Measurements from ENCODE around the gene LUZP2. TPM values are rescaled to one million over a fixed set of nuclear protein-coding genes. Genes with fewer than 3 reads are reported as not detected.

The LUZP2 gene
- 10 to 100 TPM in 4 of 8 experiments, 1 to 10 TPM in 3, under 1 TPM in 1; 0.46 to 48.5 (median 9.8) TPM for total RNA-seq

GRCh38 chr11:24496736-24497725 is at the start of gene LUZP2:
Gene LUZP2 (plus strand): TSS chr11:24497053.
- WGBS, 10 experiments = 0 to 22% (median 6%) methylated on average over 3 to 32 of the region's 65 CpGs; no CpG with 5 or more reads in 2 of the 10 experiments
- Histone ChIP-seq H3K4me3 (peak within 1 kb of the TSS; percentile 40 to 64 (median 53)), H3K27ac (peak within 1 kb of the TSS; percentile 45 to 59), H3K4me1 (replicated peaks in 1 of 2) (peaks cover 0 to 6% of the 10 kb centered on the region in 2 donors)
- ATAC-seq (replicated peaks in 6 of 8) = peak; percentile 56 to 96 (median 94)
- in situ Hi-C loops (cut with MboI; ENCODE audit: low pct_unique_long_range_greater_than_20kb in 2 of 9, low sequenced_read_pairs in 9 of 9, unreplicated experiment in 9 of 9) = no loop called here

- Histone ChIP-seq H3K27ac (no peak overlapping the region), H3K4me3 (no peak overlapping the region), H3K4me1 (replicated peaks in 1 of 2) (no peaks in the 10 kb centered on the region)
- 28 to 100% (median 83%) methylated on average over 2 to 3 of the region's 3 CpGs; no CpG with 5 or more reads in 3 of the 10 experiments for WGBS, 10 experiments
- in situ Hi-C loops (cut with MboI; ENCODE audit: low pct_unique_long_range_greater_than_20kb in 2 of 9, low sequenced_read_pairs in 9 of 9, unreplicated experiment in 9 of 9) = no loop called here
- no peak for ATAC-seq (replicated peaks in 6 of 8)
Observed at GRCh38 chr11:24453129-24453718, 43.6 kb upstream of the LUZP2 start.

GRCh38 chr11:24457985-24458384 is 38.9 kb upstream of the LUZP2 start:
- Histone ChIP-seq H3K4me1 (replicated peaks in 1 of 2) (no peaks in the 10 kb centered on the region), H3K4me3 (no peak overlapping the region), H3K27ac (no peak overlapping the region)
- in situ Hi-C loops (cut with MboI; ENCODE audit: low pct_unique_long_range_greater_than_20kb in 2 of 9, low sequenced_read_pairs in 9 of 9, unreplicated experiment in 9 of 9) = no loop called here
- peak in 1 of 8 experiments; percentile 36 for ATAC-seq (replicated peaks in 6 of 8)

DNA sequence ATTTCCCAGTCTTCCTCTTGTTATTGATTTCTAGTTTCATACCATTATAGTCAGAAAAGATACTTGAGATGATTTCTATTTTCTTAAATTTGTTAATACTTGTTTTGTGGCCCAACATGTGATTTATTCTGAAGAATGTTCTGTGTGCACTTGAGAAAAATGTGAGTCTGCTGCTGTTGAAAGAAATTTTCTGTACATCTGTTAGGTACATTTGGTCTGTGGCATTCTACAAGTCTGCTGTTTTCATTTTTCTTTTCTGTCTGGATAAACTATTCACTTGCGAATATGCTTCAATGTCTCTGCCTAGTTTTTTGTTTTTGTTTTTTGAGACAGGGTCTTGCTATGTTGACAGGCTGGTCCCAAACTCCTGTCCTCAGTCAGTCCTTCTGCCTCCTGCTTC is 26.4 kb upstream of the LUZP2 start:
- in situ Hi-C loops (cut with MboI; ENCODE audit: low pct_unique_long_range_greater_than_20kb in 2 of 9, low sequenced_read_pairs in 9 of 9, unreplicated experiment in 9 of 9) = no loop called here
- no peak overlapping the region for H3K27ac ChIP-seq
- 30 to 100% (median 89%) methylated on average over 1 of the region's 1 CpG for WGBS, 10 experiments
- no peaks in the 10 kb centered on the region for H3K4me1 ChIP-seq (replicated peaks in 1 of 2)
- ATAC-seq (replicated peaks in 6 of 8) = no peak
- H3K4me3 ChIP-seq = no peak overlapping the region

DNA sequence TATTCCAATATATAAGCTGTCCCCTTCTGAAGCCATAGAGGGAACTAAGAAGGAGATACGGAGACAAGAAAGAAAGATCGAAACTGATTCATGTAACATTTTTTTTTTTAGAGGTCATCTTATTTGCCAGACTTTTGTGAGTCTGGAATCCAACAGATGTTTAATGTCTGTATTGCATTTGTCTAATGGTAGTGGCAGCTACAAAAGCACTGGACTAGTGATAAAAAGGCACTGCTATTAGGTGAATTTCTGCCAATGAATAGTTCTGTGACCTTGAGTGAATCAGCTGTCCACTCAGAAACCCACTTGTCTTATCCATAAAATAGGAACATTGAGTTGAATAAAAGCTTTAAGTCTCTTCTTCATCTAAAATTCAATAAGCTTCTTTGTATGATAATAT is 25.8 kb upstream of the LUZP2 start:
- WGBS, 10 experiments = 8 to 60% (median 28%) methylated on average over 2 of the region's 2 CpGs; no CpG with 5 or more reads in 4 of the 10 experiments
- in situ Hi-C loops (cut with MboI; ENCODE audit: low pct_unique_long_range_greater_than_20kb in 2 of 9, low sequenced_read_pairs in 9 of 9, unreplicated experiment in 9 of 9) = no loop called here
- H3K4me3 ChIP-seq = no peak overlapping the region
- ATAC-seq (replicated peaks in 6 of 8) = no peak
- H3K27ac ChIP-seq = no peak overlapping the region
- H3K4me1 ChIP-seq (replicated peaks in 1 of 2) = no peaks in the 10 kb centered on the region

- in situ Hi-C loops (cut with MboI; ENCODE audit: low pct_unique_long_range_greater_than_20kb in 2 of 9, low sequenced_read_pairs in 9 of 9, unreplicated experiment in 9 of 9) = no loop called here
- Histone ChIP-seq H3K27ac (no peak overlapping the region), H3K4me3 (no peak overlapping the region), H3K4me1 (replicated peaks in 1 of 2) (no peaks in the 10 kb centered on the region)
- WGBS, 10 experiments = 17 to 100% (median 80%) methylated on average over 1 of the region's 1 CpG; no CpG with 5 or more reads in 3 of the 10 experiments
- no peak for ATAC-seq (replicated peaks in 6 of 8)
Observed at GRCh38 chr11:24478718-24479117, 18.1 kb upstream of the LUZP2 start.

- 35 to 92% (median 77%) methylated on average over 2 to 4 of the region's 4 CpGs for WGBS, 10 experiments
- Histone ChIP-seq H3K4me3 (no peak overlapping the region), H3K4me1 (replicated peaks in 1 of 2) (no peaks in the 10 kb centered on the region), H3K27ac (no peak overlapping the region)
- in situ Hi-C loops (cut with MboI; ENCODE audit: low pct_unique_long_range_greater_than_20kb in 2 of 9, low sequenced_read_pairs in 9 of 9, unreplicated experiment in 9 of 9) = no loop called here
- no peak for ATAC-seq (replicated peaks in 6 of 8)
Observed at GRCh38 chr11:24489477-24489876, 7.4 kb upstream of the LUZP2 start.

- in situ Hi-C loops (cut with MboI; ENCODE audit: low pct_unique_long_range_greater_than_20kb in 2 of 9, low sequenced_read_pairs in 9 of 9, unreplicated experiment in 9 of 9) = no loop called here
- 0 to 6% (median 4%) methylated on average over 1 to 13 of the region's 14 CpGs; no CpG with 5 or more reads in 2 of the 10 experiments for WGBS, 10 experiments
- peak in 2 of 8 experiments; percentile 20 to 28 for ATAC-seq (replicated peaks in 6 of 8)
- Histone ChIP-seq H3K4me3 (peak overlapping the region; percentile 40 to 64 (median 53)), H3K27ac (peak overlapping the region; percentile 45 to 59), H3K4me1 (replicated peaks in 1 of 2) (peaks cover 0 to 6% of the 10 kb centered on the region in 2 donors)
Observed at GRCh38 chr11:24496386-24496735, 492 bp upstream of the LUZP2 start.

GRCh38 chr11:24497831-24498230 is 978 bp downstream of the LUZP2 start:
- no peak for ATAC-seq (replicated peaks in 6 of 8)
- no peak overlapping the region for H3K27ac ChIP-seq
- 33 to 100% (median 81%) methylated on average over 1 to 3 of the region's 3 CpGs for WGBS, 10 experiments
- H3K4me3 ChIP-seq = peak overlapping the region; percentile 40 to 64 (median 53)
- H3K4me1 ChIP-seq (replicated peaks in 1 of 2) = peaks cover 0 to 6% of the 10 kb centered on the region in 2 donors
- in situ Hi-C loops (cut with MboI; ENCODE audit: low pct_unique_long_range_greater_than_20kb in 2 of 9, low sequenced_read_pairs in 9 of 9, unreplicated experiment in 9 of 9) = no loop called here

DNA sequence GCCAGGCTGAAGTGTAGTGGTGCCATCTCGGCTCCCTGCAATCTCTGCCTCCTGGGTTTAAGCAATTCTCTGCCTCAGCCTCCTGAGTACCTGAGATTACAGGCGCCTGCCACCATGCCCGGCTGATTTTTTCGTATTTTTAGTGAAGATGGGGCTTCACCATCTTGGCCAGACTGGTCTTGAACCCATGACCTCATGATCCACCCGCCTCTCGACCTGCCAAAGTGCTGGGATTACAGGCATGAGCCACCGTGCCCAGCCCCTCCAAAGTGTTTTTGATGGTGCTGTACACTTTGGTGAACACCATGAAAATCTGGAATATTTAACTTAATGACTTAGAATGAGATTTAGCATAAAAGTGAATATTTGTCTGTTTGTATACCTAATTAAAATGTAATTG is 5.6 kb downstream of the LUZP2 start:
- WGBS, 10 experiments = 21 to 100% (median 83%) methylated on average over 1 to 7 of the region's 7 CpGs; no CpG with 5 or more reads in 2 of the 10 experiments
- Histone ChIP-seq H3K27ac (no peak overlapping the region), H3K4me1 (replicated peaks in 1 of 2) (peaks cover 0 to 5% of the 10 kb centered on the region in 2 donors), H3K4me3 (no peak overlapping the region)
- in situ Hi-C loops (cut with MboI; ENCODE audit: low pct_unique_long_range_greater_than_20kb in 2 of 9, low sequenced_read_pairs in 9 of 9, unreplicated experiment in 9 of 9) = no loop called here
- no peak for ATAC-seq (replicated peaks in 6 of 8)

- H3K27ac ChIP-seq = no peak overlapping the region
- ATAC-seq (replicated peaks in 6 of 8) = no peak
- in situ Hi-C loops (cut with MboI; ENCODE audit: low pct_unique_long_range_greater_than_20kb in 2 of 9, low sequenced_read_pairs in 9 of 9, unreplicated experiment in 9 of 9) = no loop called here
- 0 to 78% (median 29%) methylated on average over 1 to 3 of the region's 3 CpGs; no CpG with 5 or more reads in 4 of the 10 experiments for WGBS, 10 experiments
- H3K4me1 ChIP-seq (replicated peaks in 1 of 2) = peaks cover 4 to 7% of the 10 kb centered on the region in 2 donors
- H3K4me3 ChIP-seq = no peak overlapping the region
Observed at GRCh38 chr11:24509114-24509513, 12.3 kb downstream of the LUZP2 start.

DNA sequence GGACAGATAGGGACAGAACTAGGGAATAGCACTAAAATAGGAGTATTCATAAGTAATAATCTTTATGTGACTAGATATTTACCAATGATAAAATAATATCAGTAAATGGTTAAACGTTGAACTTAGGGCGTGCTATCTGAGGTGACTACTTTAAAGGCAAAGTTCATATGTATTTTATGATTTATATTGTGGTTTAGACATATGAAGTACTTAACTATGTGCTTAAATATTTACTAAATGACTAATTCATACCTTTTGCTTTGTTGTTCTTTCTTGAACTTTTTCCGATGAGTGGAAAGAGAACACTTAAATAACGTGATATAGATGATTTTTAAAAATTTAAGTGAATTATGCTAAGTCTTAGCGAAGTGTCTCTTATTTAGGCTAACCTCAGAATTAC is 14.7 kb downstream of the LUZP2 start:
- Histone ChIP-seq H3K4me1 (replicated peaks in 1 of 2) (peaks cover 4 to 7% of the 10 kb centered on the region in 2 donors), H3K4me3 (no peak overlapping the region), H3K27ac (no peak overlapping the region)
- WGBS, 10 experiments = 8 to 90% (median 74%) methylated on average over 4 to 5 of the region's 5 CpGs
- ATAC-seq (replicated peaks in 6 of 8) = no peak
- in situ Hi-C loops (cut with MboI; ENCODE audit: low pct_unique_long_range_greater_than_20kb in 2 of 9, low sequenced_read_pairs in 9 of 9, unreplicated experiment in 9 of 9) = no loop called here

DNA sequence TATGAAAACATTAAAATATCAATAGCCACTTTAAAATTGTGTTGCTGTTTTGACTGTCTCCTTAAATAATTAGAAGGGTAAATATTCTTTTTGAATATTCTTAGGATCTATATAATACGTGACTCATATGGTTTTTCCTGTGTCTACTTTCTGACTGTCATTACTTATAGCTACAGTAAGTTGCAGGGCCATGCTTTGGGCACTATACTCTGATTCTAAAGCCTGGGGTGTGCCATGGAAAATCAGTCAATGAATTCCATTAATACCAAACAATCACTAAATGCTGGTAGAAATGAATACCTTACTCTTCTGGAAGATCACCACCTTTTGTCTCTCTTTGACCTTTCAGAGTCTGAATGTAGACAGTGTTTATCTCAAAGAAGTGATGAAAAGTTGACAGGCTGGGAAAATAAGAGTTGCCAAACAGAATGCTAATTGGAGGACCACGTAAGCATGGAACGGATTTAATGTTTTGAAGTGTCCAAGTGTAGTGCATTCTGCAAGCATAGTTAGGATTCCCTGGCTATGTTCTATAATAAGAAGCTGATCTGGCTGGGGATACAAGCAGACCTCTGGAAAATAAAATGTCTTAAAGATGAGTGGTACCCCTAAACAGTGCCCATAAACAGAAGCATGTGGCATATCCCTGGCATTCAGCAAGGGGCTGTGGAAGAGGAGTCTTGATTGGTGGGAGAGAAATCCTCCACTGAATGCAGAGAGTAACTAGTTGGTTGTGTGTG is 16.8 kb downstream of the LUZP2 start:
- in situ Hi-C loops (cut with MboI; ENCODE audit: low pct_unique_long_range_greater_than_20kb in 2 of 9, low sequenced_read_pairs in 9 of 9, unreplicated experiment in 9 of 9) = no loop called here
- Histone ChIP-seq H3K4me1 (replicated peaks in 1 of 2) (peaks cover 4 to 7% of the 10 kb centered on the region in 2 donors), H3K4me3 (no peak overlapping the region), H3K27ac (no peak overlapping the region)
- ATAC-seq (replicated peaks in 6 of 8) = peak in 5 of 8 experiments; percentile 8 to 80 (median 48)
- WGBS, 10 experiments = 10 to 100% (median 71%) methylated on average over 1 to 3 of the region's 3 CpGs; no CpG with 5 or more reads in 2 of the 10 experiments

Measured in motor neuron (in vitro differentiated cells).